OCI-LY7 (cell line): ENCODE results near the gene C17orf67.

ENCODE experiments used
- CTCF ChIP-seq: fragments of 200-600 bp; sonication (generic); conservative IDR thresholded peaks from 2 replicates; pipeline ENCODE4 v1.5.1; 2014; ENCODE audit warnings: mild to moderate bottlenecking, antibody characterized with exemption, low read length, moderate library complexity, mixed read lengths
- EZH2phosphoT487 ChIP-seq: fragments of 200-600 bp; sonication (generic); IDR thresholded peaks from 2 replicates; pipeline ENCODE4 v1.6.1; 2018; ENCODE audit warnings: low read depth, borderline replicate concordance, mild to moderate bottlenecking, mixed run types, antibody characterized with exemption, low read length, moderate library complexity, mixed read lengths

DNA sequence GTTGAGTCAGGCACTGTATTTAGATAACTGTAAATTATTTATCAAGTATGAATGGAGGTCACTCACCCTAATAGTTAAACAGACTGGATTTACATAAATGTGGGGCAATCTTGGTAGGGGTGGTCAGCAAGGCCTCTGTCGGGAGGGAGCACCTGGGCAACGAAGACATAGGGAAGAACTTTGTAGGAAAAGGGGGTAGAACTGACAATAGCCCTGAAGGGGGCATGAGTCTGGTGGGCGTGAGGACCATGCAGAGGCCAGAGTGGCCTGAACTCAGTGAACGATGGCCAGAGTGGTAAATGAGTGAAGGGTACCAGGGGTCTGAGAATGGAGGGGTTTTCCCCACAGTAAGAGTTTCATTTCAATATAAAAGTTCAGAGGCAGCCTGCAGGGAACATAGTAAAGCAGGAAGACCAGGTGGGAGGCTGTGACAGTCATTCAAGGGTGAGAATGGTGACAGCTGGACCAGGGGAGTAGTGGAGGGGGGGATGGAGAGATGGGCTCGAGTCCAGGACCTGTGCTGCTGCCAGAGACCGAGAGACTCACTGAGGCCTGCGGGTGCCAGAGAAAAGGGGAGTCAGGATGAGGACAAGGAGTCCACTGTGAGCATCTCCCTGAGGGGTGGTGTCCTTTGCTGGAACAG is 2.9 kb downstream of the C17orf67 start:
- TF ChIP-seq CTCF = no peak
- TF ChIP-seq EZH2phosphoT487 = no peak
